ENCODE results near the gene SRD5A3.

- TF ChIP-seq POLR2A (IDR thresholded peaks at IDR 0.05) (no peak), CTCF (IDR thresholded peaks at IDR 0.05) (no peak)
Measured at GRCh38 chr4:55380576-55380975, 34.5 kb downstream of the SRD5A3 start.
